NCI-H2227 treated with DMSO at 0.1 percent for 48 hours (cell line): ENCODE data around the gene TSNAX.

Experiments used
- DNase-seq: peaks from one replicate; lab custom pipeline; 2025; lab: John Stamatoyannopoulos, UW

Gene TSNAX

DNA sequence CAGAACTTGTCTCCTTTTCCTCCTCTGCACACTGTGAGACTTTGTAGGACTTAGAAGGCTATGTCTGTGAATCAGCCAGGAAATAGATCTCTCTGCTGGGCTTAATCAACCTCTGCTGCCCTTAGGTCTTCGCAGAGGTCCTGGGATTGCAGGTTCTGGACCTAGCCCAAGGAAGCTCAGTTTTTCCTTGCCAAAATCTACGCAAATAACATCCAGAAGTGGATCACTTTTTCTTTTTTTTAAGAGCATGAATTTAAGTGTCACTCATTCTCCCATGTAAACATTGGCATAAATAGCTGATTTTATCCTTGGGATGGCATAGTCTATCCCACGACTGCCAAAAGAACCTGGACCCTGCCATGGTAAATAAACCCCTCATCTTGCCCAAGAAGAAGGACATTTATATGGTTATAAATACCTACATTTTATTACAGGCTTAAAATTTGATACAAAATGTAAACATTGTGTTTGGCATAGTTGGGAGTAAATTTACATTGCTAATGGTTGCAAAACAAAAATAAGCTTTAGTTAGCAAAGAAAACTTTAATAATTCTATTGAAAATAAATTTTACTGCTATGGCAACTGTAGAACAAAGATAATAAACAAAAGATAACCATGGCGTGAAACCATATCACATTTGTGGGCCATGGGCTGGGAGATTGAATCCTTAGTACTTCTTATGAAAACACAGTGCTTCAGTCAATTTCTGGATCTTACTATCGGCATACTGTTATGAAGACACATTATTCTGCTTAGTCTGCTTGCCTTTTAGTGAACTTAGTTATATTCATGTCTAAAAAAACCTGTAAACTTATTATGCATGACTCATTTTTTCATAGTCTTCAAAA, 73.6 kb downstream of the TSNAX start:
- no peak for DNase-seq

DNA sequence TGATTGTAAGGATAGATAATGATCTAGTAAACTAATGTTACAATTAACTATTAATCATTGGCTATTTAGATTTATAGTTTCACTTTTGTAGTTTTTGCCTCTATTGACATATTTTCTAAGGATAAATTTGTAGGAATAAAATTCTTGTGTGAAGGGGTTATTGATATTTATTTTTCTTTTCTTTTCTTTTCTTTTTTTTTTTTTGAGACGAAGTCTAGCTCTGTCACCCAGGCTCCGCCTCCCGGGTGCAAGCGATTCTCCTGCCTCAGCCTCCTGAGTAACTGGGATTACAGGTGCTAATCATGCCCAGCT, 74.2 kb downstream of the TSNAX start:
- DNase-seq: no peak

GRCh38 chr1:231603598-231604275, 75.3 kb downstream of the TSNAX start:
- DNase-seq: peak; percentile 78

DNA sequence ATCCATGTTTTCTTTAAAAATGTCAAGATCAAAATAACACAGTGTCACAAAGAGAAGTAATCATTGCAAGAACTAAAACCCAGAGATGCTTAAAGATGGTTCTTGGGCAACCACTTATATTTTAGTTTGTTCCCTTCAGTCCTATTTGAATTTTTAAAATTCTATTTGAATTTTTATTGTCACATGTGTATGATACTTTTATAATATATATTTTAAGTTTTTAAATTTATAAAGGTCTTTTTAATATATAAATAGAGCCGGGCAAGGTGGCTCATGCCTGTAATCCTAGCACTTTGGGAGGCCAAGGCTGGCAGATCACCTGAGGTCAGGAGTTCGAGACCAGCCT, 75.8 kb downstream of the TSNAX start:
- DNase-seq: no peak

DNA sequence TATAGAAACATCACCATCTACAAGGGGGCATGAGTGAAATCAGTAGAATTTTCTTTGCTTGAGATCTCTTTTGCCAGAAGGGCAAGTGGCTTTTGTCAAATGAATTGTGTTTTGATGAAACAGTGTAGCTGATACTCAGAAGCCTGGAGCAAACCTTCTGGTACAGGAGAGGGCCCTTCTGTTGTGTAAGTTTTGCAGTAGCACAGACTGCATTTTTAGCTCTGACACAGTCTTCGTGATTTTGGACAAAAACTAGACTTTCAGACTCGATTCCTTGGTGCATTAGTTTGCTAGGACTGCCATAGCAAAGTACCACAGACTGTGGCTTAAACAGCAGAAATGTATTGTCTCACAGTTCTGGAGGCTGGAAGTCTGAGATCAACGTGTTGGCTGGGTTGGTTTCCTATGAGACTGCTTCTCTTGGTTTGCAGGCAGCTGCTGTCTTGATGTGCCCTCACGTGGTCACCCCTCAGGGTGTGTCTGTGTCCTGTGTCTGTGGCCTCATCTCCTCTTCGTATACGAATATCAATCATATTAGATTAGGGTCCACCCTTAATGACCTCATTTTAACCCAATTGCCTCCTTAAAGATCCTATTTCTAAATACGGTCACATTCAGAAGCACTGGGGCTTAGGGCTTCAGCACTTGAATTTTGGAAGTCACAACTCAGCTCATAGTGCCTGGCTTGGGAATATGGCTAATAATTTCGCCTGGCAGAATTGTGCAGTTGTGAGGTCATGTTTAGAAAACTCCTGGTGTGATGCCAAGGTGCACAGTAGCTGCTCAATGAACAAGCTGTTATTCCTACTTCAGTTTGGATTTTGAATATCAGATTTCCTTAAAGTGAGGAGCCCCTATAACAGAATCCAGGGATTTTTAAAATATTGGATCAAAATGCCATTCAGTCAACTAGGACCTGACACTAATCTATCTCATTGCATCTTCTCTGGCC, 77.0 kb downstream of the TSNAX start:
- DNase-seq: no peak

DNA sequence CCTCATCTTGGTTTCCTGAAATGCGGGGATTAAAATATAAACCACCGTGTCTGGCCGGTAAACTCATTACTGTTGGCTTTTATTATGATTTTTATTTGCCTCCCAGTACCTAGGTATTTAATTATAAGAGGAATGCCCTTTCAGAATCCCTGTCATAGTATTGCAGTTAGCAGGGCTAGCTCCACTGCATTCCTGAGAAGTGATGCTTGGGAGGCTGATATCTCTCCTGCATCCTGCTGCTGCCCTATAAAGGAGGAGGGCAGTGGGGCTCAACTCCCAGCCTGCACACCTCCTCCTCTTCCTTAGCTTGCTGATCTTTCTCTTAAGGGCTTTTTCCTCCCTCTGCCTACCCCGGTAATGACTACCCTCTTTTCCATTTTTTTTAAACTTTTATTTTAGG, 78.2 kb downstream of the TSNAX start:
- DNase-seq: no peak

DNA sequence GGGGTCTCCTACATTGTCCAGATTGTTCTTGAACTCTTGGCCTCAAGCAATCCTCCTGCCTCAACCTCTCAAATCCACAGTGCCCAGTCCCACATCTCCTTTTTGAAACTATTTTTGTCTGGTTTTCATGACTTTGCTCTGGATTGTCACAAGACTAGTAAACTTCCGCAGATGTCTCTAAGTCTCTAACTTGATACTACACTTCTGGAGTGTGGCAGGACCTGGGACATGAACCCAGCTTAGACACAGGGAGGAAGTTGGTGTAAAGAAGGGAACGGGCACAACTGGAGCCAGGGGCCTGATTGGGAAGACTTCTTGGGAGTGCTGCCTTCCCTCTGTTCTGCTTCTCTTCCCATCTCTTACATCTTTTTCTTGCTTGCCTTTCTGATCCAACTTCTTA, 81.9 kb downstream of the TSNAX start:
- DNase-seq: no peak

DNA sequence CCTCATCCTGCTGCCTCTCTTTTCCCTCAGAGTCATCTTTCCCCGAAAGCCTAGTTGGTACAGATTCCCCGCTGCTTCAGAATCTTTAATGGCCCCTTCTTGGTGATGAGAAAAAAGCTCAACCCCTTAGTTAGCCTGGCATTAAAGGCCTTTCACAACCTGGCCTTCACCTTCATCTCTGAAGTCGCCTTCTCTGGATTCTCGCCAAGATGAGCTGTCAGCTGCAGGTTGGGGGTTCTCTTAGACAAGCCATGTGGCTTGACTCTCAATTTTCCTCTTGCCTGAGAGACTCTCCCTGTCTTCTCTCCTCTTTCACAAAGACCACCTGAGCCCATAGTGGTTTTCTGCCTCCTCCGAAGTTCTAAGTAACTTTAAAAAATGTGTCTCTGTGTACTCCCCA, 82.6 kb downstream of the TSNAX start:
- DNase-seq: no peak

GRCh38 chr1:231611851-231612250, 83.4 kb downstream of the TSNAX start:
- no peak for DNase-seq

- no peak for DNase-seq
Measured at GRCh38 chr1:231612393-231613089, 84.1 kb downstream of the TSNAX start.

DNA sequence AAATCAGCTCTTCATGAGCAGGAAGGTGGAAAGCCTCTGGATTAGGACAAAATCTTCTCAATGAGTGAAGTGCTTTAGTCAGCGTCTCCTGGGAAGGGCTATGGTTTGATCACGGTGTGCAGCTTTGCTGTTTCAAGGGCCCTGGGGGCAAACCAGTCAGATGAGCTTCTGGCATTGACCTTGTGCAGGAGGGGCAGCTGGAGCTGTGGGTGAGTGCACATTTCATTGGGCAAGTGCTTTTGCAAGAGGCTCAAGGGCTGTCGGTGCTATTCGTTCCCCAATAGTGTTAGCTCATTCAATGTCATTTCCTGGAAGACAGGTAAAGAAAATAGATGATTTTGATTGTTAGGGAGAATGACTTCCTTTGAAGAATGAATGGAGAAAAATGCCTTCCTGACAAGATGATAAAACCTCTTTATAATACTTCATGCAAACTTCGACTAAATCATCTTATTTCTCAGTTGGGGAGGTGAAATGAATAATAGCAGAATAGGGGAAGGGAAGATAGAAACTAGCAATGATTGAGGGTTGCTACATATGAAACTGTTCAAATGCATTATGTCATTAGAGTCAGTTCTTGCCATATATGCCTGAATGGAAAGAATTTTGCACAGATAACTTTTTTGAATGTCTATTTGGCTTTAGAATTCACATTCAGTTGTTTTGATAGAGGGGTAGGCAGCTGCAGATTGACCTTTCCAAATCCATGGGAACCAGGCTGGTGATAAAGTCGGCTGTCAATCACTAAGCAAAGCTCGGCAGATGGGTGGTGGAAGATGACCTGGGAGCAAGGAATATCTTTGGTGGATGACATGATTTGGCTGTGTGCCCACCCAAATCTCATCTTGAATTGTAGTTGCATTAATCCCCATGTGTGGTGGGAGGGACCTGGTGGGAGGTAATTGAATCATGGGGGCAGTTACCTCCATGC, 85.2 kb downstream of the TSNAX start:
- no peak for DNase-seq
